Fibroblast of lung (primary cell): ENCODE measurements around the gene ARMC10.

Experiments used
- CTCF ChIP-seq, 2 donors: IDR thresholded peaks in 1 of 2; conservative IDR thresholded peaks in 1 of 2; 1 replicate in 1 of 2; 2 replicates in 1 of 2; pipeline ENCODE4 v1.5.1; 2011 to 2012; ENCODE audit warnings: low read length in 2 of 2, control low read depth in 1 of 2, inconsistent platforms in 1 of 2, low read depth in 1 of 2, mild to moderate bottlenecking in 1 of 2
- EZH2 ChIP-seq: IDR thresholded peaks from 2 replicates; pipeline ENCODE4 v1.5.1; 2012; ENCODE audit warnings: low read length, control low read depth, mild to moderate bottlenecking; ENCODE audit errors: missing control alignments

GRCh38 chr7:103141753-103142404 lies 66.9 kb downstream of the ARMC10 start:
- no peak for TF ChIP-seq CTCF (conservative IDR thresholded peaks at IDR 0.05 in 1 of 2, IDR thresholded peaks at IDR 0.05 in 1 of 2; ENCODE audit: low read depth in 1 of 2, low read length in 2 of 2)
- TF ChIP-seq EZH2, result no peak
